Erythroblast (primary cell): Measurements from ENCODE around the gene SLF2.

Experiments
- GATA1 ChIP-seq: IDR thresholded peaks from 2 replicates; pipeline ENCODE4 v1.6.1; 2011; ENCODE audit warnings: low read depth, mild to moderate bottlenecking, control low read depth, low read length, moderate library complexity
- POLR2A ChIP-seq: IDR thresholded peaks from 2 replicates; pipeline ENCODE4 v1.6.1; 2011; ENCODE audit warnings: mild to moderate bottlenecking, low read length

GRCh38 chr10:100894033-100894432 is 18.7 kb upstream of the SLF2 start:
- TF ChIP-seq POLR2A (no peak), GATA1 (no peak)
